GM19455 (cell line): ENCODE results near the gene TBC1D4.
"Not testable (repeated sequence)": the region's sequence is repeated elsewhere in the genome, so short reads cannot be mapped to it uniquely, and the experiment has no call there.

ENCODE experiments used
- ATAC-seq: cut with Tn5 transposase; IDR thresholded peaks from one replicate; pipeline ENCODE4 v1.9.1; 2021; ENCODE audit not compliant: unreplicated experiment

TBC1D4 gene

GRCh38 chr13:75364131-75364713 lies 117.7 kb downstream of the TBC1D4 start:
- no peak for ATAC-seq

- no peak for ATAC-seq
Measured at GRCh38 chr13:75363371-75363770, 118.6 kb downstream of the TBC1D4 start.

GRCh38 chr13:75362026-75362425 lies 119.9 kb downstream of the TBC1D4 start:
- ATAC-seq = no peak

GRCh38 chr13:75360170-75360569 lies 121.8 kb downstream of the TBC1D4 start:
- ATAC-seq = no peak

- no peak for ATAC-seq
Measured at GRCh38 chr13:75359266-75359665, 122.7 kb downstream of the TBC1D4 start.

GRCh38 chr13:75357576-75358289 lies 124.2 kb downstream of the TBC1D4 start:
- ATAC-seq = peak; percentile 95

- no peak for ATAC-seq
Measured at GRCh38 chr13:75356421-75356820, 125.5 kb downstream of the TBC1D4 start.

- no peak for ATAC-seq
Measured at GRCh38 chr13:75355609-75356008, 126.4 kb downstream of the TBC1D4 start.

- no peak for ATAC-seq
Measured at GRCh38 chr13:75353781-75354193, 128.2 kb downstream of the TBC1D4 start.

- no peak for ATAC-seq
Measured at GRCh38 chr13:75352641-75353327, 129.2 kb downstream of the TBC1D4 start.

GRCh38 chr13:75351538-75351937 lies 130.4 kb downstream of the TBC1D4 start:
- not testable (repeated sequence) for ATAC-seq

GRCh38 chr13:75347925-75348324 lies 134.0 kb downstream of the TBC1D4 start:
- no peak for ATAC-seq

GRCh38 chr13:75347457-75347856 lies 134.5 kb downstream of the TBC1D4 start:
- no peak for ATAC-seq

- ATAC-seq = no peak
Measured at GRCh38 chr13:75345193-75345592, 136.8 kb downstream of the TBC1D4 start.

- ATAC-seq = no peak
Measured at GRCh38 chr13:75341028-75341427, 140.9 kb downstream of the TBC1D4 start.

GRCh38 chr13:75339635-75340374 lies 142.2 kb downstream of the TBC1D4 start:
- no peak for ATAC-seq

- no peak for ATAC-seq
Measured at GRCh38 chr13:75334634-75335447, 147.1 kb downstream of the TBC1D4 start.

GRCh38 chr13:75333103-75333502 lies 148.9 kb downstream of the TBC1D4 start:
- no peak for ATAC-seq

- ATAC-seq = no peak
Measured at GRCh38 chr13:75331792-75332349, 150.1 kb downstream of the TBC1D4 start.

GRCh38 chr13:75330770-75331169 lies 151.2 kb downstream of the TBC1D4 start:
- ATAC-seq = no peak
